Measurements from ENCODE around the gene NFATC4.

NFATC4 gene

DNA sequence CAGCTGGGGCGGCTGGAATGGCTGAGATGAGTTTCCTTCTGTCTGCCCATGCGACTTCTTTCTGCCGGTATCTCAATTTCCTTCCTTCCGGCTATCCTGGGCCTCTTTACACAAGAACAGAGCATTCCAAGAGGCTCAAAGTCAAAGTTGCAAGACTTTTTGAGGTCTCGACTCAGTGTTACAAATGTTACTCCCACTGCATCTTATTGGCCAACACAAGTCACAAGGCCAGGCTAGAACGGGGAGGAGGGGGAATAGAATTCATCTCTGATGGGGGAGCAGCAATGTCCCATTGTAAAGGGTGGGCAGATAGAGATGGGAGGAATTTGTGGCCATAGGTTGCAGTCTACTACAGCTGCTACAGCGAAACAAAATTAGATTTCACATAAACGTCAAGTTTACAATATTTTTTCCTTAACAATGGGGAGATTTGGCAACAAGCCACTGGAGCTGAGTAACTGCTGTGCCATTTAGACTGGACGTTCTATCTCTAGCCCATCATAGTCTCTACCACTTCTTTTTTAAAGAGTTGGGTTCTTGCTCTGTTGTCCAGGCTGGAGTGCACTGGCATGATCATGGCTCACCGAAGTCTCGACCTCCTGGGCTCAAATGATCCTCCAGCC is 21.4 kb downstream of the NFATC4 start:
- DNase-seq (ENCODE audit: low spot score) = no peak

DNA sequence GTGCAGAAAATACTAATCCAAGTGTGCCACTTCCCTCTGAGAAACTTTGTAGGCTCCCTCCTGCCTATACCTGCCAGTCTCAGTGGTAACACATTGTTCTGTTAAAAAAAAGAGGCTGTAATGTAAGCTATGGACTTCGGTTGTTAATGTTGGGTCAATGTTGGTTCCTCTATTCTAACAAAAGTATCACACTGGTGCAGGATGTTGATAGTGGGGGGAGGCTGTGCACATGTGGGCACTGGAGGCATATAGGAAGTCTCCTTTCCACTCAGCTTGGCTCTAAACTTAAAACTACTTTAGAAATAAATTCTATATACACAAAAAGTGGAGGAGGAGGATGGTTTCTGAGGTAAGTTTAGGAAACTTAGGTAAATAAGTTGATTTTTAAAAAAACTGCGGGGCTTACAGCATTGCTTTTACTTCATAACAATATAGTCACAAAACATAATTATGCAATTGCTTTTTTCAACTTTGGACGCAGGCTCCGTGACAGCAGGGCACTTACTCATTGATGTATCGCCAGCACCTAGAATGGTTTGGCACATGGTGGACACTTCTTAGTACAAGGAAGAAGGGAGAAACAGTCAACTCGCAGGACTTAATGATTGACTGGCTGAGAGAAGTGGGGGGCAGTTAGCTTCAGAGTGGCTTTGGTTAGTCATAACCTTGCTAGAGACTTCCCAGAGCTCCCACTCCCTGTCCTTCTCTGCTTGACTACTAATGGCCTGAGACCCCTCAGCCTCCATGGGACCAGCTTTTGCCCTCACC is 22.9 kb downstream of the NFATC4 start:
- no peak for DNase-seq (ENCODE audit: low spot score)

GRCh38 chr14:24392325-24393091 is 24.5 kb downstream of the NFATC4 start:
- no peak for DNase-seq (ENCODE audit: low spot score)

- peak; percentile 53 for DNase-seq (ENCODE audit: low spot score)
These were observed 26.3 kb downstream of the NFATC4 start for GRCh38 chr14:24394275-24394674.

DNA sequence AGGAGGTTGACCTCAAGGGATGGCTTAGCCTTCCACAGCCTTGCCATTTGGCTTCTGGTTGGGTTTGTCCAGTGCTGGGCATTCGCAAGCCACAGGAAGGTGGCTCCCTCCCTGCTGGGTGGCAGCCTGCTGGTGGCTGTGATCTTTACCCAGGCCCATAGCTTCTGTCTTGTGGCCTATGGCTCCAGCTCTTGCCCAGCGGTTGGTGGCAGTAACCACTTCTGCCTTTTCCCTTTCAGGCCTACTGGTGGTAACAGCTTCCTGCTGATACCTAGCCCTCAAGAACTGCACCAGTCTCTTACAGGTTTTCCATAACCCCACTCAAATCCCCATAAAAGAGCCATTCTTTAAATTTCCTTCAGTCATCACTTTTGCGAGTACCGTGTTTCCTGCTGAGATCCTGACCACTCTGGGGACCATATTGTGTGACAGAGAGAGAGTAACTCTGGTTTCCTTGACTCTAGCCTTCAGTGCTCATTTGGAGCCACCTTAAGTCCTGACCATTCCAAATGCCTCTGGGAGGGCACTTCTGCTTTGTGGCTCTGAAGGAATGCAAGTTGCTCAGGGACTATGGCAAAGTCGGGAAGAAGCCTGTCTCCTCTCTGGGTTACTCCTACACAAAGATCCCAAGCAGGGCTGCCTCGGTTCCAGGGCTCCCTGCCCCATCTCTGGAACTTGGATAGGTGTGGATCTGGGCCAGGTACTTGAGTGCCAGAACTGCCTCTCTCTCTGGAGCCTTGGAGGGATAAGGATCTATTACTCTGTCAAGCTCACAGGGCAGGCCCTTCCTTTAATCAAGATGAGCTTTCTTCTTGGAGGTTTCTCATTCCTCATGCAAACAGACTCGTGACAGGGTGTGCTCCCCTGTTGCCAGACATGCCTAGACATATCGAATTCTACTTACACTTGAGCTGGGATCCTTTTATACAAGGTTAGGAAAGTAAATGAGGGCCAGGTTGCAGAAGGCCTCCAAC is 27.9 kb downstream of the NFATC4 start:
- no peak for DNase-seq (ENCODE audit: low spot score)

- DNase-seq (ENCODE audit: low spot score) = no peak
These were observed 29.8 kb downstream of the NFATC4 start for GRCh38 chr14:24397639-24398292.

- DNase-seq (ENCODE audit: low spot score) = no peak
These were observed 30.3 kb downstream of the NFATC4 start for GRCh38 chr14:24398293-24398652.

- no peak for DNase-seq (ENCODE audit: low spot score)
These were observed 30.9 kb downstream of the NFATC4 start, which contains the start of gene NYNRIN for GRCh38 chr14:24398653-24399446. Gene NYNRIN (plus strand): TSS chr14:24399003. CDS start chr14:24399247, 244 bp downstream.

- DNase-seq (ENCODE audit: low spot score) = no peak
These were observed 31.5 kb downstream of the NFATC4 start for GRCh38 chr14:24399447-24399822.

DNA sequence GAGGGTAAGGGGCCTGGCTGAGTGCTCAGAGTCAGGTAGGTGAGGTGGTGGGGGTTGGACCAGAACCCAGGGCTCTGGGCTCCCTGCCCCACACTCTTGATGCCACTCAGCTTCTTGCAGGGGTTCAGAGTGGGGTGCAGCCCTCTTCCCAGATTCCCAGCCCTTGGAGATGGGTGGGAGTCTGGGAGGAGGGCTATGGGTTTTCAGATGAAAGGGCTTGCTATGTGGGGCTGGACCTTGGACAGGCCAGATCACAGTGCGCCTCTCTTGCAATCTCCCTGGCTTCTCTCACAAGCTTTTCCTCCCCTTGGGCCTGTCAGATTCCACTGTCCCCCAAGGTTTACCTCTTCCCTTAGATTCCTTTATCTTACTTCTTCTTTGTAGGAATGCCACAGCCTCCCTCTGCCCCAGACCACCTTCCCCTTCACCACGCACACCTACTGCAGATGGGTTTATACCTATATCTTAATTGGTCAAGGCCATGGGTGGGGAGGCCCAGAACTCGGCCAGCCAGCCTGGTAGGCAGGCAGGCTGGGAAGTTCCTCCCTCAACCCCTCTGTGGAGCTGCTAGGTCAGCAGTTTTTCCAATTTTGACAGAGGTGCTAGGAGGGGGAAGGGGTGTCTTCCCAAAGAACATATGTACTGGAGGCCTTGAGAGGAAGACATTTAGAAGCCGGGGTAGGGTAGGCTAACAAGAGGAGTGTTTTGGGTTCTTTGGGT is 32.2 kb downstream of the NFATC4 start:
- DNase-seq (ENCODE audit: low spot score) = no peak

DNA sequence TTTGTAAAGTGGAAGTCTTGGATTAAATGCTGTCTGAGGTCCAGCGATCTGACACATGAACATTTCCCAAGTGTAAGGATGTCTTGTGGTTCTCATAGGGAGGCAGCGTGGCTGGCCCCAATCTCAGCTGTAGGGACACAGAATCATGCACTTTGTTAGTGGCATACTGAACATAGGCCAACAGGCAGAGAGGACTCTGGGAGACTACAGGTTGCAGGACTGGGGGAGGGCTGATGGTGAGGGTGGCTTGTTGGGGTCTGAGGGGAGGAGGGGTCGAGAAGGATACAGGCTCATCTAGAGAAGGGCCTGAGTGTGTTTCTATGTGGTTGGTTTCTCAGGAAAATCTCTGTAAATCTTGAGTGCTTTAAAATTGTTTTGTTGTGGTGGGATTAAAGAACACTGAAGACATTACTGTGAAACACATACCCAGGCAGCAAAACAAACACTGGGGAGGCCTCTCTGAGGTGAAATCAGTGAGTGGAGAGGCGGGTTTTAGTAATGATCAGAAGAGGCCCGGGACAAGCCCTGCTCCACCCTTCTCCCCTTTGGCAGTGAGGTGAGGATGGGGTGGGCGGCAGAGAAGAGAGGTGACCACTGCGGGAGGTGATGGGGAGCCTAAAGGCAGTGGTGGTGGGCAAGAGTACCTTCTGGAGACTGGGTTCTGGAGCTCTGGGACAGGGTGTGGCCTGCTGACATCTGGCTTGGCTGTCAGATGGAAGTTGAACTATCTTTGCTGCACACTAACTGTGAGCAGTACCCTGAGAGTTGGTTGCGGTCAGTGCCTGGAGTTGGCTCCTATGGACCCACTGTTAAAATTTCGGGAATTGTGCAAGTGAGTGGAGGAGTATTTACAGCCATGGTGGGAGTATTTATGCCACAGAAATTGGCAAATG is 34.1 kb downstream of the NFATC4 start:
- no peak for DNase-seq (ENCODE audit: low spot score)

DNA sequence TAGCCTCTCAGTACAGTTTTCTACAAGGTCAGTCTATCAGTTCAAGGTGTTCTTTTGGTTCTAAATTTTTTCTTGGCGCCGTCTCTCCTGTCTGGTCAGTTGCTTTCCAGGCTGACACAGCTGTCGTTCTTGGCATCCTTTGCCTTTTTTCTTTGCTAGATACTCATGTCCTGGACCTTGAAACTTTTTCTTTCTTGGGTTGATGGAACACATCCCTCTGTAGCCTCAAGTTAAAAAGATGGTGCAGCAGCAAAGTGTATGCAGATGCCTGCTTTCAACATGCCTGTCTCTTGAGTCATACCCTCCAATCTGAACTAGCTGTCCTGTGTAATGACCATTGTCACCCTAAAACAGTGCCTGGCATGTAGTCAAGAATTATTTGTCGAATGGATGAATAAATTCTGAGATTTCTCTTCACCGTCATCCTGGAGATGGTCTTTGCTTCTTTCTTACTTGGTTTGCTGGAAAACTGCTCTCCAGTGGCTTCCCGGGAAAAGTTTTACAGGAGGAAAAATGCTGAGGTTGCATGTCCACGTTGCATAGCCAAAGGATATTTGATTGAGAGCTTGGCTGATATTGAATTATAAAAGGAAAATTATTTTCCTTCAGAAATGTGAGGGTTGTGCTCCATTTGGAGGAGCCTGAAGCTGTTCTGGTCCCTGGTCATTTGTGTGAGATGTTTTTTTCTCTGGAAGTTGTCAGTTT is 35.5 kb downstream of the NFATC4 start:
- no peak for DNase-seq (ENCODE audit: low spot score)

GRCh38 chr14:24404814-24405213 is 36.8 kb downstream of the NFATC4 start:
- DNase-seq (ENCODE audit: low spot score) = no peak

DNA sequence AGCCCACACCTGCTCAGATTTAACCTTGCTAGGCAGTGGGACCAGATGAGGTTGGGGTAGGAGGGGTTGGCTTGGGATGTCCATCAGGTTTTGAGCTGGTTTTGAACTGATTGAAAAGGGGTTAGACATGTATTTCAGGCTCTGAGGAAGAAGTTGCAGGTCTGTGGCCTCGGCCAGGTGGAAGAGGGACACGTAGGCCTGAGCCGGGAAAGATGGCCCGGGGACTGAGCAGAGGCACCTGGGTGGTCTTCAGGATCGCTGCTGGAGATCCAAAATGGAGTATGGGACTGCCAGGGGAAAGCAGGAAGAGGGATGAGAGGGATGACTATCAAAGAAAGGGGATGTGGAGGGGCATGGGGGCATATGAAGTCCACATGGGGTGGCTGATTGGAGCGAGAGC is 38.4 kb downstream of the NFATC4 start:
- no peak for DNase-seq (ENCODE audit: low spot score)

DNA sequence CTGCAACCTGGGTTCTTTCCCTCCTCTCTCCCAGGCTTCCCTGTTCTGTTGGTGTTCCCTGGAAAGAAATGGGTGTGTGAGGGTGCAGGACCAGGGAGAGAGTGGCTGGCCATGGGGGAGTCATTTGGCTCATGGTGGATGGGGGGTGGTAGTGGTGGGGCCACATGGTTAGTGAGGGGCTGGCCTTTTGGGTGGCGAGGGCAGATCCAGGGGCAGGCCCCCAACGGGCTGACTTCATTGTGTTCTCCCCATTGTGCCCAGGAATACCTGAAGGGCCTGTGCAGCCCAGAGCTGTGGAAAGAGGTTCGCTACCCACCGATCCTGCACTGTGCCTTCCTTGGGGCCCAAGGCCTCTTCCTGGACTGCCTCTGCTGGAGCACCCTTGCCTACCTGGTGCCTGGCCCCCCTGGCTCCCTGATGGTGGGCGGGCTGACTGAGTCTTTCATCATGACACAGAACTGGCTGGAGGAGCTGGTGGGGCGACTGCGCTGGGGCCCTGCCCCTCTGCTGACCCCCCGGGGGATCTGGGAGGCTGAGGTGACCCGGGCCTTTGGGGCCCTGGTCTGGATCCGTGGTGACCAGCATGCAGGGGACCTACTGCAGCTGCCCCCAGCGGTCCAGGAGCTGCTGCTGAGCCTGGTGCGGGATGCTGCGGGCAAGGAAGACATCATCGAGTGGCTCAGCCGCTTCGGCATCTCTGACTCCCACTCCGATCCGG is 39.8 kb downstream of the NFATC4 start:
- no peak for DNase-seq (ENCODE audit: low spot score)

DNA sequence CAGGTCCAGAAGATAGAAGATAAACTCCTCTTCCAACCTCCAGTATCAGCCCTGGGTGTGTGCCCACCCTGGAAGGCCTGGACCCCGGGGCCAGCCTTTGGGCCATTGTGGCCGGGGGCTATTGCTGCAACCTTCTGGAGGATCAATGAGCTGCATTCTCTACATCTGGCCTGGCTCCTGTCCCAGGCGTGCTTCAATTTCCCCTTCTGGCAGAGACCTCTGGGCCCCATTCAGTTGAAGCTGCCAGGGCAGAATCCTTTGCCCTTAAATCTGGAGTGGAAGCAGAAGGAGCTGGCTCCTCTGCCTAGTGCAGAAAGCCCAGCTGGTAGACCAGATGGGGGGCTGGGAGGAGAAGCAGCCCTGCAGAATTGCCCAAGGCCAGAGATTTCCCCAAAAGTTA is 40.8 kb downstream of the NFATC4 start:
- DNase-seq (ENCODE audit: low spot score) = no peak

GRCh38 chr14:24409192-24409591 is 41.2 kb downstream of the NFATC4 start:
- no peak for DNase-seq (ENCODE audit: low spot score)
